SK-N-MC (cell line): ENCODE results near the gene SARDH.

Experiments
- DNase-seq: peaks from one replicate; pipeline ENCODE4 v3.0.0-alpha.2; 2011; ENCODE audit warnings: low read depth, low spot score
- H3K27ac ChIP-seq: fragments of 200-600 bp; sonication (generic); 2 replicates; pipeline ENCODE4 v1.5.1; 2016; ENCODE audit warnings: mixed run types
- H3K36me3 ChIP-seq: fragments of 200-600 bp; sonication (generic); 2 replicates; pipeline ENCODE4 v1.6.1; 2017; ENCODE audit warnings: antibody characterized with exemption, low read length, mixed read lengths; ENCODE audit not compliant: insufficient read depth
- H3K4me3 ChIP-seq: fragments of 200-600 bp; sonication (generic); 2 replicates; pipeline ENCODE4 v1.5.1; 2016
- H3K9ac ChIP-seq: fragments of 200-600 bp; sonication (generic); 2 replicates; pipeline ENCODE4 v1.8.0; 2017; ENCODE audit warnings: mixed run types, mixed read lengths; ENCODE audit not compliant: insufficient read length
- H3K9me3 ChIP-seq: fragments of 200-600 bp; sonication (generic); 2 replicates; pipeline ENCODE4 v1.6.1; 2017; ENCODE audit warnings: low read depth, mild to moderate bottlenecking, antibody characterized with exemption, low read length, moderate library complexity, mixed read lengths
- EZH2 ChIP-seq: fragments of 200-600 bp; sonication (generic); IDR thresholded peaks from one replicate; pipeline ENCODE4 v1.6.1; 2017; ENCODE audit warnings: antibody characterized with exemption
- FOXP2 ChIP-seq: optimal IDR thresholded peaks from 2 replicates; pipeline ENCODE3; 2011; ENCODE audit warnings: mild to moderate bottlenecking, moderate library complexity; ENCODE audit not compliant: insufficient read depth; ENCODE audit errors: extremely low read length, control extremely low read depth
- POLR2AphosphoS5 ChIP-seq: IDR thresholded peaks from 2 replicates; pipeline ENCODE4 v1.6.1; 2012; ENCODE audit warnings: mild to moderate bottlenecking, low read depth, low read length, borderline replicate concordance

SARDH gene

DNA sequence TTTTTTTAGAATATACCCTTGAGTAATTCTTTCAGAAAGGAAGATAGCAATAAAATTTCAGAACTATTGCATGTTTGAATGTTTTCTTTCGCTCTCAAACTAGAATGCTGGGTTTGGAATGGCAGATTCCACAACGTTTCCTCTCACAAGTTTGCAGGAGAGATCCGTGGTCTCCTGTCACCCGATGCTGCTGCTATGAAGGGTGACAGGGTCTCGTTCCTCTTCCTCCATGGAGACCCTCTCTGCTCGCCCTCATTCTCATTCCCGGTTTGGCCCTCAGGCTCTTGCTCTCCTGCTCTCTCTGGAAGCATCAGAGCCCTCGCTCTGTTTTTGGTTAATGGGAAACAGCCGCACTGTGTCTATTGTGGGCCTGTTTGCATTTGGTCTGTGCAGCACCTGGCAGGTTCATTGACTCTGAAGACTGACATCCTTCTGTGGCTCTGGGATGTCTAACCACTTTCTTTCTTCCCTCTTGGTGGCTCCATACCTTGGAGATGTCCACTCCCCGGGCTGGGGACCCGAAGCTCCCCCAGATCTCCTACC is 116.4 kb downstream of the SARDH start:
- Histone ChIP-seq H3K9me3 (no peaks in the 10 kb centered on the region), H3K36me3 (no peaks in the 10 kb centered on the region), H3K9ac (no peak overlapping the region), H3K27ac (no peak overlapping the region), H3K4me3 (no peak overlapping the region)
- no peak for TF ChIP-seq EZH2
- TF ChIP-seq POLR2AphosphoS5: no peak
- TF ChIP-seq FOXP2: no peak
- no peak for DNase-seq

DNA sequence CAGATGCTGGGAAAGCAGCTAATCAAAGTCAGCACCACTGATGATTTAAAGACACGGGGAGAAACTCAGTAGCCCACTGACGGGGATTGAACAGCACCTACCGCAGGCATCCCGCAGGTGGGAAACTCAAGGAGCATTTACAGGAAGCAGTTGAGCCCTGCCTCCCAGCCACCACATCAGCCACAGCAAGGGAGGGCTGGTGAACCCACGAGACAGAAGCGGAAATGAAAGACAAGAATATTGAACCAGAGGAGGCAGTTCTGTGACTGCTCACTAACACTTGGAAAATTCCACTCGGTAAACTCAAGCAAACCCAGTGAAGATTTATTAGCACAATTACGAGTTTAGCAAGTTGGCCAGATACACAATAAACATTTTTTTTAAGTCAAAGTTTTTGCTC is 118.4 kb downstream of the SARDH start:
- no peak for DNase-seq
- Histone ChIP-seq H3K4me3 (no peak overlapping the region), H3K27ac (no peak overlapping the region), H3K9me3 (no peaks in the 10 kb centered on the region), H3K9ac (no peak overlapping the region), H3K36me3 (no peaks in the 10 kb centered on the region)
- TF ChIP-seq FOXP2: no peak
- no peak for TF ChIP-seq POLR2AphosphoS5
- no peak for TF ChIP-seq EZH2

GRCh38 chr9:133618726-133619125 is 119.4 kb downstream of the SARDH start:
- TF ChIP-seq FOXP2: no peak
- no peak for TF ChIP-seq EZH2
- TF ChIP-seq POLR2AphosphoS5: no peak
- no peak overlapping the region for H3K4me3 ChIP-seq
- H3K36me3 ChIP-seq: no peaks in the 10 kb centered on the region
- no peak overlapping the region for H3K9ac ChIP-seq
- H3K27ac ChIP-seq: no peak overlapping the region
- no peak for DNase-seq
- no peaks in the 10 kb centered on the region for H3K9me3 ChIP-seq

- no peak overlapping the region for H3K27ac ChIP-seq
- no peak overlapping the region for H3K9ac ChIP-seq
- DNase-seq: no peak
- no peaks in the 10 kb centered on the region for H3K9me3 ChIP-seq
- TF ChIP-seq EZH2 (no peak), POLR2AphosphoS5 (no peak), FOXP2 (no peak)
- H3K4me3 ChIP-seq: no peak overlapping the region
- H3K36me3 ChIP-seq: no peaks in the 10 kb centered on the region
These were observed 121.3 kb downstream of the SARDH start for GRCh38 chr9:133616643-133617405.

- Histone ChIP-seq H3K36me3 (no peaks in the 10 kb centered on the region), H3K9ac (no peak overlapping the region), H3K27ac (no peak overlapping the region), H3K9me3 (no peaks in the 10 kb centered on the region), H3K4me3 (no peak overlapping the region)
- DNase-seq: no peak
- TF ChIP-seq EZH2 (no peak), POLR2AphosphoS5 (no peak)
These were observed 122.5 kb downstream of the SARDH start for GRCh38 chr9:133615606-133616188.

DNA sequence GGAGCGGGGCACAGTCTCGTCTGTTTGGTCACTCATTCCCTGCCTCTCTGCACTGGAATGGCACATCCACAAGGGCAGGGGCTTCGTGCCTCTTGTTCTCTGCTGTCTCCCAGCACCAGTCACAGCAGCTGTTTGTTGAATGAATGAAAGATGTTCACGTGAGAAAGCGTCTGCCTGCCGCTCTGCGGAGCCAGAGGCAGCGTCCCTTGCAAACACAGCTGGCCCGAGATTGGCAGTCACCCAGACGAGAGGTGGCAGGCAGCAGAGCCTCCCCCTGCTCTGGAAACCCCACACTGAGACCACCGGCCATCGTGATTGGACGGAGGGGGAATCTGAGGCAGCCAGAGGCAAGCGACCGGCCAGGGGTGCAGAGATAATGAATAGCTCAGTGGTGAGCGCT is 123.0 kb downstream of the SARDH start:
- TF ChIP-seq EZH2 (no peak), FOXP2 (no peak), POLR2AphosphoS5 (no peak)
- Histone ChIP-seq H3K9me3 (no peaks in the 10 kb centered on the region), H3K27ac (no peak overlapping the region), H3K9ac (no peak overlapping the region), H3K36me3 (no peaks in the 10 kb centered on the region), H3K4me3 (no peak overlapping the region)
- no peak for DNase-seq

GRCh38 chr9:133614678-133615077 is 123.5 kb downstream of the SARDH start:
- no peaks in the 10 kb centered on the region for H3K36me3 ChIP-seq
- H3K9ac ChIP-seq: no peak overlapping the region
- no peak overlapping the region for H3K27ac ChIP-seq
- H3K4me3 ChIP-seq: no peak overlapping the region
- DNase-seq: no peak
- H3K9me3 ChIP-seq: no peaks in the 10 kb centered on the region
- TF ChIP-seq POLR2AphosphoS5 (no peak), FOXP2 (no peak)

- H3K9ac ChIP-seq: no peak overlapping the region
- no peaks in the 10 kb centered on the region for H3K9me3 ChIP-seq
- H3K4me3 ChIP-seq: no peak overlapping the region
- no peak overlapping the region for H3K27ac ChIP-seq
- DNase-seq: no peak
- TF ChIP-seq EZH2 (no peak), FOXP2 (no peak), POLR2AphosphoS5 (no peak)
- H3K36me3 ChIP-seq: no peaks in the 10 kb centered on the region
These were observed 124.1 kb downstream of the SARDH start for GRCh38 chr9:133614056-133614455.
